Spleen (tissue), 7 donors: Measurements from ENCODE around the gene NINJ1.

ENCODE experiments used
- CTCF ChIP-seq, 11 experiments: fragments of 200-600 bp in 7 of 11; fragments of 450-650 bp in 4 of 11; sonication (generic) in 4 of 11; IDR thresholded peaks in 8 of 11; conservative IDR thresholded peaks in 3 of 11; 1 replicate in 7 of 11; 2 replicates in 4 of 11; pipeline versions ENCODE4 v1.4.0 to v1.8.0; 2016 to 2021; ENCODE audit warnings: antibody characterized with exemption in 11 of 11, inconsistent platforms in 4 of 11, mild to moderate bottlenecking in 1 of 11
- POLR2A ChIP-seq, 3 donors: fragments of 450-650 bp; IDR thresholded peaks; one replicate each; pipeline ENCODE4 v1.5.1; 2017; ENCODE audit warnings: antibody characterized with exemption in 3 of 3, mild to moderate bottlenecking in 1 of 3
- POLR2AphosphoS5 ChIP-seq, 3 donors: sonication (generic); formaldehyde crosslinking; IDR thresholded peaks; one replicate each; pipeline ENCODE4 v1.5.1; 2017; ENCODE audit warnings: antibody characterized with exemption in 3 of 3
- donor health status: DM: no; HTN: no; CAD: no; lungs with moderate emphysema.
- donor health status: DM: no; HTN: no; CAD: no.
- donor health status: DM: no; HTN: no; CAD: no.

GRCh38 chr9:93151097-93151784, 17.2 kb upstream of the NINJ1 start:
- no peak for TF ChIP-seq CTCF (IDR thresholded peaks at IDR 0.05 in 8 of 11, conservative IDR thresholded peaks at IDR 0.05 in 3 of 11)
- TF ChIP-seq POLR2A (IDR thresholded peaks at IDR 0.05), result no peak
- no peak for TF ChIP-seq POLR2AphosphoS5 (IDR thresholded peaks at IDR 0.05)
